Measurements from ENCODE around the gene DCTN5. TPM values are rescaled to one million over a fixed set of nuclear protein-coding genes. Genes with fewer than 3 reads are reported as not detected.

The DCTN5 gene
- total and polyA plus RNA-seq, 2 of the 13 experiments (the other 11 are each of a cell fraction or from before 2014, with no cell fraction given), result 105 to 207 TPM

- TF ChIP-seq, protein P1, sequence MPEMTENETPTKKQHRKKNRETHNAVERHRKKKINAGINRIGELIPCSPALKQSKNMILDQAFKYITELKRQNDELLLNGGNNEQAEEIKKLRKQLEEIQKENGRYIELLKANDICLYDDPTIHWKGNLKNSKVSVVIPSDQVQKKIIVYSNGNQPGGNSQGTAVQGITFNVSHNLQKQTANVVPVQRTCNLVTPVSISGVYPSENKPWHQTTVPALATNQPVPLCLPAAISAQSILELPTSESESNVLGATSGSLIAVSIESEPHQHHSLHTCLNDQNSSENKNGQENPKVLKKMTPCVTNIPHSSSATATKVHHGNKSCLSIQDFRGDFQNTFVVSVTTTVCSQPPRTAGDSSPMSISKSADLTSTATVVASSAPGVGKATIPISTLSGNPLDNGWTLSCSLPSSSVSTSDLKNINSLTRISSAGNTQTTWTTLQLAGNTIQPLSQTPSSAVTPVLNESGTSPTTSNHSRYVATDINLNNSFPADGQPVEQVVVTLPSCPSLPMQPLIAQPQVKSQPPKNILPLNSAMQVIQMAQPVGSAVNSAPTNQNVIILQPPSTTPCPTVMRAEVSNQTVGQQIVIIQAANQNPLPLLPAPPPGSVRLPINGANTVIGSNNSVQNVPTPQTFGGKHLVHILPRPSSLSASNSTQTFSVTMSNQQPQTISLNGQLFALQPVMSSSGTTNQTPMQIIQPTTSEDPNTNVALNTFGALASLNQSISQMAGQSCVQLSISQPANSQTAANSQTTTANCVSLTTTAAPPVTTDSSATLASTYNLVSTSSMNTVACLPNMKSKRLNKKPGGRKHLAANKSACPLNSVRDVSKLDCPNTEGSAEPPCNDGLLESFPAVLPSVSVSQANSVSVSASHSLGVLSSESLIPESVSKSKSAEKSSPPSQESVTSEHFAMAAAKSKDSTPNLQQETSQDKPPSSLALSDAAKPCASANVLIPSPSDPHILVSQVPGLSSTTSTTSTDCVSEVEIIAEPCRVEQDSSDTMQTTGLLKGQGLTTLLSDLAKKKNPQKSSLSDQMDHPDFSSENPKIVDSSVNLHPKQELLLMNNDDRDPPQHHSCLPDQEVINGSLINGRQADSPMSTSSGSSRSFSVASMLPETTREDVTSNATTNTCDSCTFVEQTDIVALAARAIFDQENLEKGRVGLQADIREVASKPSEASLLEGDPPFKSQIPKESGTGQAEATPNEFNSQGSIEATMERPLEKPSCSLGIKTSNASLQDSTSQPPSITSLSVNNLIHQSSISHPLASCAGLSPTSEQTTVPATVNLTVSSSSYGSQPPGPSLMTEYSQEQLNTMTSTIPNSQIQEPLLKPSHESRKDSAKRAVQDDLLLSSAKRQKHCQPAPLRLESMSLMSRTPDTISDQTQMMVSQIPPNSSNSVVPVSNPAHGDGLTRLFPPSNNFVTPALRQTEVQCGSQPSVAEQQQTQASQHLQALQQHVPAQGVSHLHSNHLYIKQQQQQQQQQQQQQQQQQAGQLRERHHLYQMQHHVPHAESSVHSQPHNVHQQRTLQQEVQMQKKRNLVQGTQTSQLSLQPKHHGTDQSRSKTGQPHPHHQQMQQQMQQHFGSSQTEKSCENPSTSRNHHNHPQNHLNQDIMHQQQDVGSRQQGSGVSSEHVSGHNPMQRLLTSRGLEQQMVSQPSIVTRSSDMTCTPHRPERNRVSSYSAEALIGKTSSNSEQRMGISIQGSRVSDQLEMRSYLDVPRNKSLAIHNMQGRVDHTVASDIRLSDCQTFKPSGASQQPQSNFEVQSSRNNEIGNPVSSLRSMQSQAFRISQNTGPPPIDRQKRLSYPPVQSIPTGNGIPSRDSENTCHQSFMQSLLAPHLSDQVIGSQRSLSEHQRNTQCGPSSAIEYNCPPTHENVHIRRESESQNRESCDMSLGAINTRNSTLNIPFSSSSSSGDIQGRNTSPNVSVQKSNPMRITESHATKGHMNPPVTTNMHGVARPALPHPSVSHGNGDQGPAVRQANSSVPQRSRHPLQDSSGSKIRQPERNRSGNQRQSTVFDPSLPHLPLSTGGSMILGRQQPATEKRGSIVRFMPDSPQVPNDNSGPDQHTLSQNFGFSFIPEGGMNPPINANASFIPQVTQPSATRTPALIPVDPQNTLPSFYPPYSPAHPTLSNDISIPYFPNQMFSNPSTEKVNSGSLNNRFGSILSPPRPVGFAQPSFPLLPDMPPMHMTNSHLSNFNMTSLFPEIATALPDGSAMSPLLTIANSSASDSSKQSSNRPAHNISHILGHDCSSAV (CRISPR knock-in tag; IDR thresholded peaks at IDR 0.05; ENCODE audit: borderline replicate concordance), result no peak
- no peak for TF ChIP-seq ZBTB42 (CRISPR knock-in tag; IDR thresholded peaks at IDR 0.05)
- no peak for TF ChIP-seq AHR (CRISPR knock-in tag; IDR thresholded peaks at IDR 0.05)
- TF ChIP-seq ZNF772 (CRISPR knock-in tag; IDR thresholded peaks at IDR 0.05), result no peak
- TF ChIP-seq DNMT1 (CRISPR knock-in tag; IDR thresholded peaks at IDR 0.05), result no peak
- TF ChIP-seq ZMYM3 (CRISPR knock-in tag; IDR thresholded peaks at IDR 0.05), result no peak; the same call in 1 of the 2 replicates
- no peak for TF ChIP-seq ZFP37 (CRISPR knock-in tag; IDR thresholded peaks at IDR 0.05; ENCODE audit: borderline replicate concordance)
- peak; percentile 40 for TF ChIP-seq TEAD3 (CRISPR knock-in tag; optimal IDR thresholded peaks at IDR 0.05; ENCODE audit: borderline replicate concordance)
- 0 out of 2 replicates have a peak, but pooled peaks have one; percentile 36 for TF ChIP-seq SIN3A (IDR thresholded peaks at IDR 0.05; ENCODE audit: borderline replicate concordance, low read depth, low read length)
- TF ChIP-seq ATF7-NPFF (CRISPR knock-in tag; IDR thresholded peaks at IDR 0.05; ENCODE audit: low read depth), result no peak
- TF ChIP-seq NFE2L1 (CRISPR knock-in tag; IDR thresholded peaks at IDR 0.05; ENCODE audit: borderline replicate concordance), result no peak
- TF ChIP-seq PRDM10 (CRISPR knock-in tag; IDR thresholded peaks at IDR 0.05; ENCODE audit: low read depth), result no peak
- no peak for TF ChIP-seq JUND (CRISPR knock-in tag; IDR thresholded peaks at IDR 0.05)
- TF ChIP-seq SKIL (CRISPR knock-in tag; IDR thresholded peaks at IDR 0.05; ENCODE audit: borderline replicate concordance), result no peak
- TF ChIP-seq RFXAP (CRISPR knock-in tag; IDR thresholded peaks at IDR 0.05; ENCODE audit: borderline replicate concordance), result no peak
- TF ChIP-seq ZNF205 (CRISPR knock-in tag; IDR thresholded peaks at IDR 0.05), result no peak
Measured at GRCh38 chr16:23595246-23595950, 45.9 kb upstream of the DCTN5 start (continued).
